Transverse colon (tissue), 4 donors: ENCODE data around the gene TEDC1.

ENCODE experiments used
- EP300 ChIP-seq: sonication (generic); formaldehyde crosslinking; IDR thresholded peaks from one replicate; pipeline ENCODE4 v1.6.1; 2017; ENCODE audit warnings: antibody characterized with exemption, low read depth
- POLR2AphosphoS5 ChIP-seq, 3 donors: sonication (generic); formaldehyde crosslinking; IDR thresholded peaks; one replicate each; pipeline ENCODE4 v1.6.1; 2016; ENCODE audit warnings: antibody characterized with exemption in 3 of 3
- TF ChIP-seq, protein P1 (sequence below), 5 experiments: fragments of 200-600 bp in 3 of 5; fragments of 450-650 bp in 2 of 5; sonication (generic) in 3 of 5; IDR thresholded peaks; 1 replicate in 2 of 5; 2 replicates in 3 of 5; pipeline ENCODE4 v1.5.1; 2016 to 2017; ENCODE audit warnings: antibody characterized with exemption in 5 of 5, inconsistent platforms in 3 of 5, mild to moderate bottlenecking in 2 of 5, moderate library complexity in 1 of 5

DNA sequence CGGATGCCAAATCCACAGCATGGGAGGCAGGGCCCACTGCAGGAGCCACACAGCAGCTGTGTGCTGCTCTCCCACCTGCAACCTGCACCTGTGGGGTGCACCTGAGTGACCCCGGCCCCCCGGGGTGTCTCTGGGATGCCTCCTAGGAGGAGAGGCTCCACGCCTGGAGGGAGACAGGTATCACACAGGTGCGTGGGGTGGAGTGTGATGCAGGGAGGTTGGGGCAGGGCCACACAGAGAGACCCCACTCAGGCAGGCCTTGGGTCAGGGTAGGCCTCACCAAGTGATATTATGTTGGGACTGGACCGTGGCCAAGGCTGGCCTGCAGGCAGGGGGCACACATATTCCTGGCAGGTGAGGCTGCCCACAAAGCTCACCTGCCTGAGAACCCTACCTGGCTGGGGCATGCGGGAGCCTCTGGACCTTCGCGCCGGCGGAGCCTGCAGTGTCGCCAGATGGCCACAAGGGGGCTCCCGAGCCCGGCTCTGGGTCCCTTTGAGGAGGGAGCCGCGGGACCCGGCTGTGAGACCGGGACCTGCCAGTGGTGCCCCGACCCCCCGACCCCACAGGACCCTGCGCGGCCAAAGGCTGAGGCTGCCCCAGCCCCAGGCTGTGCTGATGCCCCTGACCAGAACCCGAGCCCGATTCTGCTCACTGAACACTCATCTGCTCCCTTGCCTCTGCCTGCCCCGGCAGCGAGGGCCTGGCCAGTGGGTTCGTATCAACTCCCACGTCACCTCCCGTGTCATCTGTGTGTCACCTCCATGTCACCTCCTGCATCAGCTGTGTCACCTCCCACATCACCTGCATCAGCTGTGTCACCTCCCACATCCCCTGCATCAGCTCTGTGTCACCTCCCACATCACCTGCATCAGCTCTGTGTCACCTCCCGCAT, 46.8 kb downstream of the TEDC1 start:
- TF ChIP-seq POLR2AphosphoS5 (IDR thresholded peaks at IDR 0.05) (no peak), EP300 (no peak)
- TF ChIP-seq, protein P1, sequence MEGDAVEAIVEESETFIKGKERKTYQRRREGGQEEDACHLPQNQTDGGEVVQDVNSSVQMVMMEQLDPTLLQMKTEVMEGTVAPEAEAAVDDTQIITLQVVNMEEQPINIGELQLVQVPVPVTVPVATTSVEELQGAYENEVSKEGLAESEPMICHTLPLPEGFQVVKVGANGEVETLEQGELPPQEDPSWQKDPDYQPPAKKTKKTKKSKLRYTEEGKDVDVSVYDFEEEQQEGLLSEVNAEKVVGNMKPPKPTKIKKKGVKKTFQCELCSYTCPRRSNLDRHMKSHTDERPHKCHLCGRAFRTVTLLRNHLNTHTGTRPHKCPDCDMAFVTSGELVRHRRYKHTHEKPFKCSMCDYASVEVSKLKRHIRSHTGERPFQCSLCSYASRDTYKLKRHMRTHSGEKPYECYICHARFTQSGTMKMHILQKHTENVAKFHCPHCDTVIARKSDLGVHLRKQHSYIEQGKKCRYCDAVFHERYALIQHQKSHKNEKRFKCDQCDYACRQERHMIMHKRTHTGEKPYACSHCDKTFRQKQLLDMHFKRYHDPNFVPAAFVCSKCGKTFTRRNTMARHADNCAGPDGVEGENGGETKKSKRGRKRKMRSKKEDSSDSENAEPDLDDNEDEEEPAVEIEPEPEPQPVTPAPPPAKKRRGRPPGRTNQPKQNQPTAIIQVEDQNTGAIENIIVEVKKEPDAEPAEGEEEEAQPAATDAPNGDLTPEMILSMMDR (IDR thresholded peaks at IDR 0.05): peak; percentile 68 to 99 (median 99)
